ENCODE data around the gene CX3CL1. TPM values are rescaled to one million over a fixed set of nuclear protein-coding genes. Genes with fewer than 3 reads are reported as not detected.

Gene CX3CL1
- total RNA-seq, 1 experiment from 2014 or later, result 1.7 TPM

DNA sequence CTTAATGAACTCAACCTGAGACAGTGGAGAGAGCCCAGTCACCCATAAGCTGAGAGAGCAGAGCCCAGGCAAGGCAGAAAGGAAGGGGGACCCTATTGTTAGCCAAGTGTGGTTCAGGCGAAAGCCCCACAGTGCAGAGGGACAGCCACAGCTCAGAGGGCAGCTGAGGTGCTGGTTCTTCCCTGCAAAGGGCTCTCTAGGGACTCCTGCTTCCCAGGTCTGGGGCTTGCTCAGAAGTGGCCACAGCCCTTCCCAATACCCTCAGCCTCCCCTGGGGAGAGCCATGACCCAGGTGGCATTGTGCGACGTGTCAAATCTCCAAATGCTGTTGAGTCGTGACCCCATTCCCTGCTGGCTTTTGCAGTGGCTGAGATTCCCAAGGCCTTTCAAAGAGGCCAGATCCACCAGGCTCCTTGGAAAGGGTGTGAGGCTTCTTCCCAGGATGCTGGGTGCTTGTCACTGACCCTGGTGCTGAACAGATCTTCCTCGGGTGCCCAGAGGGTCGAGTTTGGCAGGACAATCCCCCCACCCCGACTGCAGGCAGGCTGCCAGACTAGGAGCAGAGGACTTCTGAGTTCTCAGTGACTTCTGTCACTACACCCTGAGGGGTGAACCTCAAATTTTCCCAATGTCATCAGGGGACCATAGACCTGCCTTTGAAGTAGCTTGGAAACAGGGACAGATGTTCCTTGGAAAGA, 29.8 kb downstream of the CX3CL1 start:
- peaks cover 8% of the 10 kb centered on the region for H3K27me3 Mint-ChIP-seq (ENCODE audit: low read depth)
- H3T11ph ChIP-seq (ENCODE audit: low read length), result no peak overlapping the region
- TF ChIP-seq, protein P1, sequence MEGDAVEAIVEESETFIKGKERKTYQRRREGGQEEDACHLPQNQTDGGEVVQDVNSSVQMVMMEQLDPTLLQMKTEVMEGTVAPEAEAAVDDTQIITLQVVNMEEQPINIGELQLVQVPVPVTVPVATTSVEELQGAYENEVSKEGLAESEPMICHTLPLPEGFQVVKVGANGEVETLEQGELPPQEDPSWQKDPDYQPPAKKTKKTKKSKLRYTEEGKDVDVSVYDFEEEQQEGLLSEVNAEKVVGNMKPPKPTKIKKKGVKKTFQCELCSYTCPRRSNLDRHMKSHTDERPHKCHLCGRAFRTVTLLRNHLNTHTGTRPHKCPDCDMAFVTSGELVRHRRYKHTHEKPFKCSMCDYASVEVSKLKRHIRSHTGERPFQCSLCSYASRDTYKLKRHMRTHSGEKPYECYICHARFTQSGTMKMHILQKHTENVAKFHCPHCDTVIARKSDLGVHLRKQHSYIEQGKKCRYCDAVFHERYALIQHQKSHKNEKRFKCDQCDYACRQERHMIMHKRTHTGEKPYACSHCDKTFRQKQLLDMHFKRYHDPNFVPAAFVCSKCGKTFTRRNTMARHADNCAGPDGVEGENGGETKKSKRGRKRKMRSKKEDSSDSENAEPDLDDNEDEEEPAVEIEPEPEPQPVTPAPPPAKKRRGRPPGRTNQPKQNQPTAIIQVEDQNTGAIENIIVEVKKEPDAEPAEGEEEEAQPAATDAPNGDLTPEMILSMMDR (conservative IDR thresholded peaks at IDR 0.05), result no peak
- no peak overlapping the region for H3K27ac ChIP-seq (ENCODE audit: insufficient read length, low read depth, low read length)
- no peak overlapping the region for H2BK12ac ChIP-seq (ENCODE audit: insufficient read length, low read depth, low read length)
- H2AK5ac ChIP-seq (ENCODE audit: insufficient read length, low read length), result no peak overlapping the region
- no peak overlapping the region for H3K18ac ChIP-seq (ENCODE audit: insufficient read length, low read depth, low read length)
- H3K9me3 Mint-ChIP-seq, result no peaks in the 10 kb centered on the region; a peak in 1 of 5 replicates
- H2BK15ac ChIP-seq (ENCODE audit: low read depth, low read length), result no peak overlapping the region
- H3K27ac Mint-ChIP-seq, result no peak overlapping the region
- H2AFZ ChIP-seq (ENCODE audit: low read length), result no peak overlapping the region
- H3K23me2 ChIP-seq (ENCODE audit: insufficient read length, low read depth, low read length, poor library complexity, severe bottlenecking), result no peaks in the 10 kb centered on the region
- H3K23ac ChIP-seq (ENCODE audit: insufficient read length, low read depth, low read length), result no peak overlapping the region
- H3K56ac ChIP-seq (ENCODE audit: insufficient read length, low read depth, low read length), result no peak overlapping the region
- no peaks in the 10 kb centered on the region for H3K4me1 ChIP-seq (ENCODE audit: insufficient read depth, low read length)
- H3K27me3 ChIP-seq (ENCODE audit: insufficient read depth, low read length), result no peaks in the 10 kb centered on the region
- H3K4me3 Mint-ChIP-seq, result no peak overlapping the region
- no peaks in the 10 kb centered on the region for H3K4me1 Mint-ChIP-seq
- H3K9me3 ChIP-seq (ENCODE audit: control insufficient read depth, low read depth, low read length), result no peaks in the 10 kb centered on the region
- no peaks in the 10 kb centered on the region for H4K20me1 ChIP-seq (ENCODE audit: control insufficient read depth, insufficient read depth, insufficient read length)
- H3K4ac ChIP-seq (ENCODE audit: low read depth, low read length), result no peak overlapping the region
- H3K36me3 Mint-ChIP-seq (ENCODE audit: insufficient read depth in 1 of 3, low read depth in 3 of 3), result no peaks in the 10 kb centered on the region
- H4K91ac ChIP-seq (ENCODE audit: insufficient read length, low read depth, low read length), result no peak overlapping the region
- H3K14ac ChIP-seq (ENCODE audit: insufficient read depth, low read length), result no peak overlapping the region
- no peaks in the 10 kb centered on the region for H3K79me1 ChIP-seq (ENCODE audit: insufficient read depth, low read depth, low read length, poor library complexity, severe bottlenecking)
- no peak overlapping the region for H2BK5ac ChIP-seq (ENCODE audit: insufficient read length, low read length)
- DNase-seq, result no peak
- no peaks in the 10 kb centered on the region for H3K79me2 ChIP-seq (ENCODE audit: insufficient read depth, low read length)
- no peak overlapping the region for H3K9ac ChIP-seq (ENCODE audit: extremely low read depth, insufficient read length, low read length)
- no peak overlapping the region for H4K8ac ChIP-seq (replicated peaks; ENCODE audit: insufficient read length, low read depth, low read length)
- H2BK20ac ChIP-seq (ENCODE audit: low read depth, low read length, poor library complexity, severe bottlenecking), result no peak overlapping the region
- WGBS (ENCODE audit: extremely low coverage, insufficient read length, low lambda C conversion rate), result no CpG with 5 or more reads among the region's 7 CpGs
- no peak overlapping the region for H3K4me2 ChIP-seq (ENCODE audit: insufficient read depth, insufficient read length, low read length)
- no peak overlapping the region for H2BK120ac ChIP-seq (ENCODE audit: low read depth, low read length, poor library complexity, severe bottlenecking)
- H4K5ac ChIP-seq (ENCODE audit: insufficient read length, low read depth, low read length), result no peak overlapping the region

Measured in H9 (cell line).